GM19372 (cell line): Measurements from ENCODE around the gene MMP7.
"Not testable (repeated sequence)": the region's sequence is repeated elsewhere in the genome, so short reads cannot be mapped to it uniquely, and the experiment has no call there.

Experiments used
- ATAC-seq: cut with Tn5 transposase; IDR thresholded peaks from one replicate; pipeline ENCODE4 v1.9.1; 2021; ENCODE audit warnings: mild to moderate bottlenecking, low read depth, moderate library complexity; ENCODE audit not compliant: unreplicated experiment

Gene MMP7

DNA sequence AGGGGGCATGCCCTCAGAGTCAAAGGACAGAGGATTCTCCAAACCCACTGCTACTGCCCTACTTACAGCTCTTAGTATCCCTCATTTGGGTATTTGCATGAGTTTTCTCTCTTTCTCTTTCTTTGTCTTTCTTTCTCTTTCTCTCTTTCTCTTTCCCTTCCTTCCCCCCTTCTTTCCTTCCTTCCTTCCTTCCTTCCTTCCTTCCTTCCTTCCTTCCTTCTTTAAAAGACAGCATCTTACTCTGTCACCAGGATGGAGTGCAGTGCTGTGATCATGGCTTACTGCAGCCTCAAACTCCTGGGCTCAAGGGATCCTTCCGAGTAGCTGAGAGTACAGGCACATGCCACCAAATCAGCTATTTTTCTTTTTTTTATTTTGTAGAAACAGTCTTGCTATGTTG, 14.0 kb upstream of the MMP7 start:
- ATAC-seq = no peak

DNA sequence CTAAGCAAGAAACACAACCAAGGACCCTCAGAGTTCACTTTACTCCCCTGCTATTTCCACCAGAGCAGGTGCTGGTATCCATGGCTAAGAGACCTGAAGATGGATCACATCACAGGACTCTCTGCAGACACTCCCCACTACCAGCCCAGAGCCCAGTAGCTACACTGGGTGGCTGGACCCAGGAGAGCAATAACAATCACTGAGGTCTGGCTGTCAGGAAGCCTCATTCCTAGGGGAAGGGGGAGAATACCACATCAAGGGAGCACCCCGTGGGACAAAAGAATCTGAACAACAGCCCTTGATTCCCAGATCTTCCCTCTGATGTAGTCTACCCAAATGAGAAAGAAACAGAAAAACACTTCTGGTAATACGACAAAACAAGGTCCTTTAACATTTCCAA, 9.0 kb upstream of the MMP7 start:
- no peak for ATAC-seq

DNA sequence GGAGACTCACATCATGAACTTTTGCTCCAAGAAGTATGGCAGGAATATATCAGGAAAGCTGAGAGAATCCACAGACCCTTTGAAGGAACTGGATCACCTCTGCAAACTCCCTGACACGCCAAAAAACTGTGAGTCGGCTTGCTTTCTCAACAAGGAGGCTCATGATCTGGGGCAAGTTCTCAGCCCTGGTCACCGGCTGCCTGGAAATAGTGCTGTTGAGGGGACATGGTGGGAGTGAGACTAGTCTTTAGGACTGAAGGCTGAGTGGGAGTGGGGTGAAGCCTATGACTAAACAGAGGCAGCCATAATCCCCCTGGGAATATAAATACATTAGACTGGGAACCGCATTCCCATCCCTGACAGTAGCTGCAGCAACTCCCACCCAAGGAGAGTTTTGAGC, 8.4 kb upstream of the MMP7 start:
- no peak for ATAC-seq

DNA sequence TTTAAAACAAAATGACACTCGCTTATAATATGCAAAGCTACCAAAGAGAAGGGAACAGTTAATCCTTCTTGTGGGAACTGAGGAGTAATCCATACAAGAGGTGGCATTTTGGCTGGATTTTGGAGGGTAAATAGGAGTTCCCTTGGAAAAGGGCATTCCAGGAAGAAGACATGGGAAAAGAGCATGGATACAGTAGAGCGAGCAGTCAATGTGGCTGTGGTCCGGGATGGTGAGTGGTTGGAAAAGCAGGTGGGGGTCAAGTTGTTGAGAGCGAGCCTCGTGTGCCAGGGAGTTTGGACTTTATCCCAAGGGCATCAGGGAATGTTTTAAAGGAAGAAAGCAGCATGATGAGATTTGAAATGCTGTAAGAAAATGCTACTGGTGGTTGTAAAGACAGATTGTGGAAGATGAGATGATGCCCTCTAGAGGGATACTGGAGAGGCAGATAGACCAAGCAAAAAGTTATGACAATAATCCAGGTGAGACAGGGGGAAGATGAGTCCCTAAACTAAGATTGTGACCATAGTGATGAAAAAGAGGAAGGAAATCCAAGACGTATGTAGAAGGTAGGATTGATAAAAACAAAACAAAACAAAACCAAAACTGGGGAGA, 3.8 kb upstream of the MMP7 start:
- ATAC-seq = no peak

DNA sequence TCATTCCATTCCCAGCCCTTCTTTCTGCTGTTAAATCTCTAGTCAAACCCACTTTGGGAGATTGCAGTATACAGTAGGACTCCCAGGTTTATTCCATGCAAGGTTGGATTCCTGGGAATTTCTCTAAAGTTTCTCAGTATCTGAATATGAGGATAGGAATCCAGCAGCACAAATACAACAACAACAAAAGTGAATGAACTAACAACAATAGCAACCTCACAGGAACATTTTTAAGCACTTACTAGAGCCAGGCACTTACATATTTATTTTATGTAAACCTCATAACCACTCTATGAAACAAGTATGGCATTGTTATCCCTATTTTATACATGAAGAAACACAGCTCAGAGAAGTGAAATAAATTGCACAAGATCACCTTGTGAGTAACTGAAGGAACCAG, 1.9 kb downstream of the MMP7 start:
- ATAC-seq = no peak

DNA sequence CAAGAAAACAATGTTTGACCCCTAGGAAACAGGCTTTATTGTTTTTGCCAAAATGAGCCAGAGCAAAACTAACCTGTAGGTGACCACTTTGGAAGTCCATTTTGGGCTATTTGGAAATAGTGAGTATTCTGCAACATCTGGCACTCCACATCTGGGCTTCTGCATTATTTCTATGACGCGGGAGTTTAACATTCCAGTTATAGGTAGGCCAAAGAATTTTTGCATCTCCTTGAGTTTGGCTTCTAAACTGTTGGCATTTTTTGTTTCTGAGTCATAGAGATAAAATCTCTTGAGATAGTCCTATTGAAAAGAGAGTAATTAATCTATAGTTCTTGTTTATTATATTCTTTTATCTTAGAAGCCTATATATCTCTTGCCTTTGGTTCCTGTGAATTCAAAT, 2.9 kb downstream of the MMP7 start:
- ATAC-seq = no peak

DNA sequence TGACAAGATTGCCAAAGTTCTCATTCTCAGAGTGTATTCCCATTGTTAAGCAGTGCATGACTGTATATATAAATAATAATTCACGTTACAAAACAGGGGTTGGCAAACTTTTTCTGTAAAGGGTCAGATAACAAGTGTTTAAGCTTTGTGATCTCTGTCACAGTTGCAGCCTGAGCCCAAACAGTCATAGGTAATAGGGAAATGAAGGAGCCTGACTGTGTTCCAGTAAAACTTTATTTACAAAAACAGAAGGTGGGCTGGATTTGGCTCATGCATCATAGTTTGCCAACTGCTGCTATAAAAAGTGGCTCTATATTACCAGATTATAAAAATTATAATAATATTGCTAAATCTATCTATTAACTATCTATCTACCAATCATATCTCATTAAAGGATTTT, 3.5 kb downstream of the MMP7 start:
- no peak for ATAC-seq

DNA sequence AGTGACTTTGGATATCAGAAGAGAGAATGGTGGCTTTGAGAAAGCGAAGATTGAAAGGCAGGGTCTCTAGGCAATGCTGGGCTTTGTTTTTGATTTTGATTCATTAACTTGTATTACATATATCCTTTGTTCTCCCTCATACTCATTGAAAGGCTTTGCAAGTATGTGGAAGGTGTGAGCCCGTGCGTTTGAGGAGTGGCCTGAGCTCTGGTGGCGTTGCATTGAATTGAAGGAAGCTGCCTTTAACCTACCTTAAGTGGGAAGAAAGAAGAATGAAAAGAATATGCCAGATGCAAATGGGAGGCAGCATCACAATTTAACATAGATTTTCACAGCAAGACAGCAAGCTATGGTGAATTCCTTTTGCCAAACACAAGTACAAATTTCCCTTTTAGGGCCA, 6.7 kb downstream of the MMP7 start:
- ATAC-seq = no peak

DNA sequence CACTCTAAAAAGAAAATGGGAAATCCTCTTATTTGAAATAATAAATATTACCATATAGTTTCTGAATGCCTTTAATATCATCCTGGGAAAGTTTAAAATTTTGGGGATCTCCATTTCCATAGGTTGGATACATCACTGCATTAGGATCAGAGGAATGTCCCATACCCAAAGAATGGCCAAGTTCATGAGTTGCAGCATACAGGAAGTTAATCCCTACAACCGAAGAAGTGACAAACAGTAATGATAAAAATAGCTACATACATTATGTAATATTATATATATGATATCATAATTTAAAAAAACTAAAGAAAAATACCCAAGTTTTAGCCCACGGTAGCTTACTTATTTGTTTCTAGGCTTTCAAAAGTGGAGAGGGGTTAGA, 7.4 kb downstream of the MMP7 start:
- ATAC-seq = no peak

DNA sequence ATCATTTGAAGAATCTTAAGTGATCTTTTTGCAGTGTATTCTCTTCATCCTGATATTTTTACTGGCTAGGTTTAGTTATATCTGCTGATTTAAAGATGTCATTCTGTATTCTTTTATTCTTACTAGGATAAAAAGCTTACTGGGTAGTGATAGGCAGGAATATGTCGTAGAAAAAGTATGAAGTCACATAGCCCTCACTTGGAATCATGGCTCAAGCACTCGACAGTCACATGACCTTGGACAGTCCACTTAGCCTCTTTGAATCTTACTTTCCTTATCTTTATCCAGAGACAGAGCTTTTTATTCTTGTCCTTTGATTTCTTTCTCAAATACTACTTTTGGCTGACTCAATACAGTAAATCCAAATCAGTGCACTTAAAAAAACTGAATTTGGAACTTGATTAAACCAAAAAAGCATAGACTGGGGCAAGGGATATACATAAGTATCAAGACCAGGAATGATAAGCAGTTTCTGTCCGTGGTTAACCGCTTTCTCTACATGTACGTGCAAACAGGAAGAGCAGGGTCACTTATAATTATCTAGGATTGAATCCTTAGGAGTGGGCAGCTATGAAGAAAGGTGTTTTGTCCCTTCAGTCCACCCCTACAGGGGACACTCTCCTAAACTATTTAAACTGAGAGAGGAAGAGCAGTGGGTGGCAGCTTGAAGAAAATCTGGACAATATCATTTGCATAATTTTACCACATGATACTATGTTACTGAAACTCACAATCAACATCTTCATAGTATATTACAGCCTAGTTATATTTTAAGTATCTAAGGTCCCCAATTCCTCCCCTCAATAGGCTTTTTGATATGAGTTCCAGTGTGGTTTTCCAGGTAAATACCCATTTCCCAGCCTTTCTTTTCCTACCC, 8.0 kb downstream of the MMP7 start:
- no peak for ATAC-seq

DNA sequence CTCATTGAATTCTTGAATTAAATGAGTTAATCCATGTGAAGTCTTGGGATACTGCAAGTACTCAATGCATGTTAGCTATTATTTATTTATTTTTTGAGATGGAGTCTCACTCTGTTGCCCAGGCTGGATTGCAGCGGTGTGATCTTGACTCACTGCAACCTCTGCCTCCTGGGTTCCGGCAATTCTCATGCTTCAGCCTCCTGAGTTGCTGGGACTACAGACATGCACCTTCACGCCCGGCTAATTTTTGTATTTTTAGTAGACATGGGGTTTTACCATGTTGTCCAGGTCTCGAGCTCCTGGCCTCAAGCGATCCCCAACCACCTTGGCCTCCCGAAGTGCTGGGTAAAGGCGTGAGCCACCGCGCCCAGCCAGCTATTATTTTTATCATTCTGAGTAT, 9.4 kb downstream of the MMP7 start:
- ATAC-seq = no peak

DNA sequence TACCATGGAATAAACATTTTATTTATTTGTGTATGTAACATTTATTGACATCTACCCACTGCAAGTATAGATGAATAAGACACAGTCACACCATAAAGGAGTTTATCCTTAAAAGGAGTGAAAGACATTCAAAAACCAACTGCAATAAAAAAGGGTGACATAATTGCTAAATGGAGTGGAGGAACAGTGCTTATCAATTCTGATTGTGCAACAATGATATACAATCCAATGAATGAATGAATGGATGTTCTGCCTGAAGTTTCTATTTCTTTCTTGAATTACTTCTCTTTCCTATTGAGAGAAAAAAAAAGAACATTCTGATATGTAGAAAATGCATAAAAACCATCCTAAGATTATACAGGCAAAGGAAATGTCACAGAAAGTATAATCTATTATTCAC, 10.0 kb downstream of the MMP7 start:
- ATAC-seq = no peak

DNA sequence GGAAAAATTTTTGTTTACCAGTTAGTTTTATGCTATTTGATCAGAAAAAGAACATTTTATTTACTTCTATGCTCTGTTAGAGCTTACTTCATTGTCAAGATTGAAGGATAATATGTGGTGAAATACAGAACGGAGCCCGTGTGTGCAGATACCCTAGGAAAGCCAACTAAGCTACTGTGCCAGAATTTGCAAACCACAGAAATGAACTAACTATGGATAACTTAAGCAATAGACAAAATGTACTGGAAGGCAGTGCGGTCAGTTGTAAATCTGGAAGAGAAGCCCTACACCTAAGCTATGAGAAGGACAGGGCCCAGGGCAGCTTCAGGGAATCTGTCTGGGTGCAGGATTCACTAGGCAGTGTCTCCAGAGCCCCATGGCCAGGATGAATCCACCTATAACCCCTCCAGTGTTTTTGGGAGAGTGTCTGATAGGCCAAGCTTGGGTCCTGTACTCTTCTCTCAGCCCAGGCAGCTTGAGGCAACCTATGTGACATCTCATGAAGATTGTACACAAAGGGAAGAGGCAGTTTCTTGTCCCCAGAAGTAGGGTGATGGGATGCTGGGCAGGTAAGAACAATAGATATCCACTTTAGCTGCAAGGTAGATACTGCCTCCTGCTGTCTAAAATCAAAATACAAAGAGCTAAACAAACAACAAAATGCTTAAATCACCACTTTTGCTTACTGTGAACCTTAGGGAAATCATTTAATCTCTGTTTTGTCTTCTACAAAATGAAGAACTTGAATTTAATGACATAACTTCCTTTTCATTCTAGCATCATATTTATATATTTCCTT, 12.1 kb downstream of the MMP7 start:
- no peak for ATAC-seq

DNA sequence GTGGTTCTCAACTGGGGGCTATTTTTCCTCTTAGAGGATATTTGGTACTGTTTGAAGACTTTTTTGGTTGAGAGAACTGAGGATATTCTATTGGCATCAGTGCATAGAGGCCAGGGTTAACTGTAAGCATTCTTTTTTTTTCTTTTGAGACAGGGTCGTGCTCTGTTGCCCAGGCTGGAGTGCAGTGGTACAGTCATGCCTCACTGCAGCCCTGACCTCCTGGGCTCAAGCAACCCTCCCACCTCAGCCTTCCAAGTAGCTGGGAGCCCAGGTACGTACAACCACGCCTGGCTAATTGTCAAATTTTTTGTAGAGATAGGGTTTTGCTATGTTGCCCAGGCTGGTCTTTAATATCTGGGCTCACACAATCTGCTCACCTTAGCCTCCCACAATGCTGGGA, 12.9 kb downstream of the MMP7 start:
- ATAC-seq = no peak

DNA sequence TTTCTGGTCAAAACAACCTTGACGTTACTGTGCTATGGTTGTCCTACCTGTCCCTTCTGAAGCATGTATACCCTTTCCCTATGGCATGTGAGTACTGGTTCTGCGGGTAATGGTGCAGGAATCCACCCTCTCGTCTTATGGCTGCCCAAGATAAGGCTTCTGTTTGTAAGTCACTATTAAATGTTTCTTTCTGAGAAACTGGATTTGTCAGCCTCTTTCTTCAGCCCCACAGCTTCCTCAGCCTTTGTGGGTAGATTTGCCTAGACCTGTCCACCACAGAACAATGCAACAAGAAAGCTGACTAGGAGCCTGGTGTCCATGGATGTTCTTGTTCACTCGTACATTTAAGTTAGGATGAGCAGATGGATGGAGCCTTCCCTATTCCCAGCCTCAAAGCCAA, 14.4 kb downstream of the MMP7 start:
- ATAC-seq = no peak

DNA sequence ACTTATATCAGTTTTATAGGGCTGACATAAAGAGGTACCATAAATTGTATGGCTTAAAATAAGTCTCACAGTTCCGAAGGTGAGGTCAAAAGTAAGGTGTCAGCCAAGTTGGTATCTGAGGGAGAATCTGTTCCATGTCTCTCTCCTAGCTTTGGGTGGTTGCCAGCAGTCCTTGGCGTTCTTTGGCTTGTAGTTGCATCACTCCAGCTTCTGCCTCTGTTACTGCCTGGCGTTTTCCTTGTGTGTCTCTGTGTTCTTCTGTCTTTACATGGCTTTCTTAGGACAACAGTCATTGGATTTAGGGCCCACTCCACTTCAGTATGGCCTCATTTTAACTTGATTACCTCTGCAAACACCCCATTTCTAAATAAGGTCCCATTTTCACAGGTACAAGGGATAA, 16.7 kb downstream of the MMP7 start:
- ATAC-seq = no peak

DNA sequence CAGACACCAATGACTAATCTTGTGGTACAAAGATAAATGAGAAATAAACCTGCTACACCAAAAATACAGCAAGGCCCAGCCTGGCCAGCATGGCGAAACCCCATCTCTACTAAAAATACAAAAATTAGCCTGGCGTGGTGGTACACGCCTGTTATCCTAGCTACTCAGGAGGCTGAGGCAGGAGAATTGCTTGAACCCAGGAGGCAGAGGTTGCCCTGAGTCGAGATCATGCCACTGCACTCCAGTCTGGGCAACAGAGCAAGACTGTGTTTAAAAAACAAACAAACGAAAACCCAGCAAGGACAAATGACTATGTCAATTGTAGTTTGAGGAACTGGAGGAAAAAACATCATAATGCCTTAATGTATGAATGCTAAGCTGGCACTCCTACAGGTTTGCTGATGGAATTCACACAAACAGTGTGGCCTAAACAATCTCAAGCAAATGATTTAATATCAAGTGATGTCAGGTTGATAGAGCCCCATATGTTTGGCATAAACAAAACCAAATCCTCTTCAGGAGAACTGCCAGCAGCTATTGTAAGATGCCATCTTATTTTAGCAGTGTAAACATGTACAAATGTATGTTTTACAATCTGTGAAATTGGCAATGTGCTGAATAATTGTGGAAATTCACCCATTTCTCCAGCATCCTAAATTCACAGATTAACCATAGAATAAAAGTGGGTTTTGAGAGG, 20.0 kb downstream of the MMP7 start:
- ATAC-seq = no peak

DNA sequence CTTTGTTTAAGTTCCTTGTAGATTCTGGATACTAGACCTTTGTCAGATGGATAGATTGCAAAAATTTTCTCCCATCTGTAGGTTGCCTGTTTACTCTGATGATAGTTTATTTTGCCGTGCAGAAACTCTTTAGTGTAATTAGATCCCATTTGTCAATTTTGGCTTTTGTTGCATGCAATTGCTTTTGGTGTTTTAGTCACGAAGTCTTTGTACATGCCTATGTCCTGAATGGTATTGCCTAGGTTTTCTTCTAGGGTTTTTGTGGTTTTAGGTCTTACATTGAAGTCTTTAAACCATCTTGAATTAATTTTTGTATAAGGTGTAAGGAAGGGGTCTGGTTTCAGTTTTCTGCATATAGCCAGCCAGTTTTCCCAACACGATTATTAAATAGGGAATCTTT, 27.7 kb downstream of the MMP7 start:
- ATAC-seq = not testable (repeated sequence)

DNA sequence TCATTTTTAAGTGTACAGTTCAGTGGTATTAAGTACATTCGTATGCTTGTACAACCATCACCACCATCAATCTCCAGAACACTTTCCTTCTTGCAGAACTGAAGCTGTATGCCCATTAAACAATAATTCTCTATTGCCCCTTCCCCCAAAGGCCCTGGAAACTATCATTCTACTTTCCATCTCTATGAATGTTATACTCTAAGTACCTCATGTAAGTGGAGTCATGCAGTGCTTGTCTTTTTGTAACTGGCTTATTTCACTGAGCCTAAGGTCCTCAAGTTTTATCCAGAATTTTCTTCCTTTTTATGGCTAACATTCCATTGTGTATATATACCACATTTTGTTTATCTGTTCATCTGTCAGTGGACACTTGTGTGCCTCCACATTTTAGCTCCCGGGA, 29.7 kb downstream of the MMP7 start:
- no peak for ATAC-seq

DNA sequence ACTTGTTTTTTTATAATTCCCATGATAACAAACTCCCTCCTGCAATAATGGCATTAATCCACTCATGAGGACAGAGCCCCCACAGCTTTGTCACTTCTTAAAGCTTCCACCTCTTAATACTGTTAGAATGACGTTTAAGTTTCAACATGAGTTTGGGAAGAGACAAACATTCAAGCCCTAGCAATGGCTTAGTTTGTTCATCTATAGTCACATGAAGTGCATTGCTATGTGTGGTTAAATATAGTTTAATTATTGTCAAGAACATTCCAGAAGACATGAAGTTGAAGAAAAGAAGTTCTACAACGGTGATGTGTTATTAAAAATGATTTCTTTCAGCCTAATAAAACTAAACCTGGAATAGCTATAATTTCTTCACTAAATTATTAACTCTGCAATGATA, 30.6 kb downstream of the MMP7 start:
- no peak for ATAC-seq

DNA sequence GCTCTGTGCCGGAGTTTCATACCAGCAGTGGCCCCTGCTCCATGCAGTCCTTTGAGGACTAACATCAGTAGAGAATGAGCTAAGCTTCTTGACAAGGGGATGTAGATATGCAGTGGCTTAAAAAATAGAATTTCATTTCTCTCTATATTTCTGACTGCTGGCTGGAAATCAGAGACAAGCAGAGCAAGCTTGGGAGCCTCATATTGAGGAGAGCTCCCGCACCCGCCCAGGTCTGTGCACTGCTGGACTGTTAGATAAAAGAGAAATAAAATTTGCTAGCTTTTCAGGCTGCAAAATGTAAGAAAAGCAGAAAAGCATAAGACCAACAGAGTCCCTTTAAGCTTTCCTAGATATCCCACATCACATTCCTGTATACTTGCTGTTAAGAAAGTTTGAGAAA, 31.4 kb downstream of the MMP7 start:
- no peak for ATAC-seq
